Keratinocyte (primary cell): ENCODE results near the gene NUP210. TPM values are rescaled to one million over a fixed set of nuclear protein-coding genes. Genes with fewer than 3 reads are reported as not detected.

Experiments used
- DNase-seq: peaks from one replicate; pipeline ENCODE4 v3.0.0-alpha.2; 2011; ENCODE audit warnings: low read depth, missing footprints, low spot score
- FAIRE-seq: peaks from 2 replicates; lab custom pipeline; 2011; peaks lifted over from hg19 to GRCh38; lab: Jason Lieb, UNC
- H2AFZ ChIP-seq: 2 replicates; pipeline ENCODE4 v1.6.0; 2012; ENCODE audit warnings: low read length, control low read depth, inconsistent platforms; ENCODE audit not compliant: control insufficient read depth
- H3K27ac ChIP-seq: 2 replicates; pipeline ENCODE4 v1.5.1; 2011; ENCODE audit warnings: low read length; ENCODE audit not compliant: control insufficient read depth, insufficient read depth
- H3K27me3 ChIP-seq: 3 replicates; pipeline ENCODE4 v1.6.0; 2011; ENCODE audit warnings: low read length; ENCODE audit not compliant: control insufficient read depth, insufficient read depth; ENCODE audit errors: extremely low read depth
- H3K36me3 ChIP-seq, 2 experiments: 2 replicates in 1 of 2; 3 replicates in 1 of 2; pipeline ENCODE4 v1.5.1; 2011; ENCODE audit warnings: low read length in 2 of 2, mild to moderate bottlenecking in 1 of 2; ENCODE audit not compliant: control insufficient read depth in 2 of 2, insufficient read depth in 2 of 2; ENCODE audit errors: extremely low read depth in 1 of 2
- H3K4me1 ChIP-seq: 3 replicates; pipeline ENCODE4 v1.5.1; 2011; ENCODE audit warnings: low read length; ENCODE audit not compliant: control insufficient read depth, insufficient read depth; ENCODE audit errors: extremely low read depth
- H3K4me2 ChIP-seq: 3 replicates; pipeline ENCODE4 v1.6.0; 2011; ENCODE audit warnings: low read depth, low read length; ENCODE audit not compliant: control insufficient read depth, insufficient read depth; ENCODE audit errors: extremely low read depth
- H3K4me3 ChIP-seq, 3 experiments: fragments of 200-600 bp in 1 of 3; sonication (generic) in 1 of 3; 2 replicates in 2 of 3; 3 replicates in 1 of 3; pipeline ENCODE4 v1.5.1; 2011 to 2016; ENCODE audit warnings: low read length in 3 of 3, mild to moderate bottlenecking in 3 of 3, control low read depth in 2 of 3, inconsistent platforms in 1 of 3, low read depth in 1 of 3, mixed read lengths in 1 of 3, mixed run types in 1 of 3, moderate library complexity in 1 of 3; ENCODE audit not compliant: control insufficient read depth in 2 of 3, insufficient read depth in 2 of 3; ENCODE audit errors: extremely low read depth in 1 of 3
- H3K79me2 ChIP-seq: 2 replicates; pipeline ENCODE4 v1.6.0; 2012; ENCODE audit warnings: low read length; ENCODE audit not compliant: control insufficient read depth, insufficient read depth
- H3K9ac ChIP-seq: 3 replicates; pipeline ENCODE4 v1.6.0; 2011; ENCODE audit warnings: low read length; ENCODE audit not compliant: control insufficient read depth, insufficient read depth; ENCODE audit errors: extremely low read depth
- H3K9me1 ChIP-seq: 3 replicates; pipeline ENCODE4 v1.6.0; 2011; ENCODE audit warnings: low read length; ENCODE audit not compliant: control insufficient read depth, insufficient read depth; ENCODE audit errors: extremely low read depth
- H3K9me3 ChIP-seq: 2 replicates; pipeline ENCODE4 v1.5.1; 2012; ENCODE audit warnings: low read depth, low read length; ENCODE audit not compliant: control insufficient read depth
- H4K20me1 ChIP-seq: 3 replicates; pipeline ENCODE4 v1.6.0; 2011; ENCODE audit warnings: low read length; ENCODE audit not compliant: control insufficient read depth, insufficient read depth; ENCODE audit errors: extremely low read depth
- CTCF ChIP-seq, 3 experiments: IDR thresholded peaks in 1 of 3; conservative IDR thresholded peaks in 1 of 3; optimal IDR thresholded peaks in 1 of 3; 2 replicates in 2 of 3; 3 replicates in 1 of 3; pipeline versions ENCODE3 to v1.5.1; 2011; ENCODE audit warnings: low read length in 3 of 3, mild to moderate bottlenecking in 3 of 3, moderate library complexity in 2 of 3, control low read depth in 1 of 3, inconsistent platforms in 1 of 3; ENCODE audit not compliant: insufficient read depth in 2 of 3; ENCODE audit errors: extremely low read depth in 1 of 3
- EZH2 ChIP-seq: IDR thresholded peaks from one replicate; pipeline ENCODE4 v1.6.1; 2012; ENCODE audit warnings: inconsistent platforms, mild to moderate bottlenecking, low read length, moderate library complexity
- dilution Hi-C: fragments of 300-500 bp; cut with MboI; formaldehyde crosslinking; loops from one replicate; pipeline ENCODE4 v1.7.0; 2020; ENCODE audit warnings: low sequenced_read_pairs; ENCODE audit not compliant: extremely low pct_ligation_motif_present
- polyA plus RNA-seq, 5 experiments: library from polyadenylated mRNA; depleted of rRNA in 3 of 5; stranded (reverse) in 3 of 5; stranded (forward) in 1 of 5; unstranded in 1 of 5; fragments of >200 nt; gene quantifications; 1 replicate in 1 of 5; 2 replicates in 3 of 5; 3 replicates in 1 of 5; pipeline versions ENCODE4 v1.2.1 to v1.2.3, GENCODE V29; 2011 to 2012; ENCODE audit warnings: missing spikeins in 2 of 5, low read depth in 1 of 5, low replicate concordance in 1 of 5

The NUP210 gene
- polyA plus RNA-seq, 1 donor (not counting 4 experiments of a cell fraction or from before 2014, with no cell fraction given), result 0.01 TPM

DNA sequence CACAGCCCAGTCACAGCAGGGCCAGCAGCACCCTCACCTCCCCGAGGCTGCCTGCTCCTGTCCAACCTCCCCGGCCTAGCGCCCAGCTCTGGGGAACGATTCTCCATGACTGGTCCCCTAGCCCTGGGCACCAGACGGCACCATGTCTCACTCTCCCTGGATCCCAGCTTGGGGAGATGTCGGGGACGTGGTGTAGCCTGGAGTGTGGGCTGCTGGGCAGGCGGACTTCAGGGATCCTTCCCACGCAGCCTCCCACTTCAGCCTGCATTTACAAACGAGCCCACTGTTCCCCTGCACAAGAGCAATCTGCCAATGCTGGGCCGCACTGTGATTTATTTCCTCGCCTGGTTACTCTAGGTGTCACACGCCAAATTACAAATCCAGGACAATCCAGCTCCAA is 31.3 kb downstream of the NUP210 start:
- Histone ChIP-seq H3K9ac (no peak overlapping the region), H3K9me3 (no peaks in the 10 kb centered on the region), H3K79me2 (no peaks in the 10 kb centered on the region), H3K36me3 (no peaks in the 10 kb centered on the region), H3K4me2 (no peak overlapping the region), H3K27ac (no peak overlapping the region), H3K4me1 (no peaks in the 10 kb centered on the region), H3K4me3 (no peak overlapping the region), H4K20me1 (no peaks in the 10 kb centered on the region), H2AFZ (no peak overlapping the region), H3K9me1 (no peaks in the 10 kb centered on the region), H3K27me3 (peaks cover 4% of the 10 kb centered on the region)
- dilution Hi-C loops, result no loop called here
- no peak for FAIRE-seq
- DNase-seq, result no peak
- TF ChIP-seq EZH2 (no peak), CTCF (optimal IDR thresholded peaks at IDR 0.05 in 1 of 3, IDR thresholded peaks at IDR 0.05 in 1 of 3, conservative IDR thresholded peaks at IDR 0.05 in 1 of 3; ENCODE audit: extremely low read depth in 1 of 3, insufficient read depth in 2 of 3, low read length in 3 of 3) (no peak)

DNA sequence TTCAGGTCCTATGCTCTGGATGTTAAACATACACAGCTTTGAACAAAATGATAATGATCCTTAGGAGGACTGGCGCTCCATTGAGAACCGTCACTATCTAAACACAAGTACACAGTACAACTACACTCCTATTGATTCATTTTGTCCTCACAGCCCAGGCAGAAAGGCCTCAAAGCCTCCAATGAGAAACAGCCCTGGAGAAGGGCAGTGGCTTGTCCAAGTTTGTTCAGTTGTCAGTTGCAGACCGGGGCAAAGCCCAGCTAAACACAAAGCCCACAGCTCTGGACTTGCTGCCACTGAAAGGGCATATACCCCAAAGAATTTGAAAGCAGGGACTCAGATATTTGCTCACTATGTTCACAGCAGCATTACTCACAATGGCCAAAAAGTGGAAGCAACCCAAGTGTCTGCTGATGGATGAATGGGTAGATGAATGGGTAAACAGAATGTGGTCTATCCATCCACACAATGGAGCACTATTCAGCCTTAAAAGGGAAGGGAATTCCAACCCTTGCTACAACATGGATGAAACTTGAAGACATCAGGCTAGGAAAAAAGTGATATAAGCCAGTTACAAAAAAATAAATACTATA is 34.7 kb downstream of the NUP210 start:
- dilution Hi-C loops, result no loop called here
- Histone ChIP-seq H3K4me3 (no peak overlapping the region), H3K4me2 (no peak overlapping the region), H3K27me3 (peaks cover 11% of the 10 kb centered on the region), H3K9ac (no peak overlapping the region), H3K4me1 (no peaks in the 10 kb centered on the region), H3K27ac (no peak overlapping the region), H3K79me2 (no peaks in the 10 kb centered on the region), H4K20me1 (no peaks in the 10 kb centered on the region), H2AFZ (no peak overlapping the region), H3K36me3 (no peaks in the 10 kb centered on the region), H3K9me1 (no peaks in the 10 kb centered on the region), H3K9me3 (no peaks in the 10 kb centered on the region)
- TF ChIP-seq EZH2 (no peak), CTCF (optimal IDR thresholded peaks at IDR 0.05 in 1 of 3, IDR thresholded peaks at IDR 0.05 in 1 of 3, conservative IDR thresholded peaks at IDR 0.05 in 1 of 3; ENCODE audit: extremely low read depth in 1 of 3, insufficient read depth in 2 of 3, low read length in 3 of 3) (no peak)
- FAIRE-seq (no peak), DNase-seq (no peak)
